ENCODE results near the gene GAL3ST2. TPM values are rescaled to one million over a fixed set of nuclear protein-coding genes. Genes with fewer than 3 reads are reported as not detected.

Gene GAL3ST2
- total RNA-seq, 1 experiment from 2014 or later: not detected

DNA sequence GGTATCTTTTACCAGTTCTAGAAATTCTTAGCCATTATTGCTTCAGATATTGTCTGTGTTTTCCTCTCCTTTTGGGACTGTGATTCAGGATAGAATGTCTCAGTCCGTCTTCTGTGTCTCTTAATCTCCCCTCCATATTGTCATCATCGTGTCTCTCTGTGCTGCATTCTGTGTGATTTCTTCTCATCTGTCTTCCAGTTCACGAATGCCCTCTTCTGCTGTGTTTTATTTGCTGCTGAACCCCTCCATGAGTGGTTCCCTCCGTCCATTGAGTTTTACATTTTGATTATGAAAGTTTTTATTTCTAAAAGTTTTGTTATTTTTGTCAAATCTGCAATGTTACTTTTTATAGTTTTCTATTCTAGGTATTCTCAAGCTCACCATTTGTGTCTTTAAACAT, 30.5 kb upstream of the GAL3ST2 start:
- Histone ChIP-seq H3K27me3 (ENCODE audit: low read length) (no peaks in the 10 kb centered on the region), H3K36me3 (ENCODE audit: low read depth, low read length) (no peaks in the 10 kb centered on the region; the same call in 1 of the 2 replicates), H3K9ac (ENCODE audit: low read length) (no peak overlapping the region), H3K9me3 (ENCODE audit: low read length) (no peaks in the 10 kb centered on the region), H3K4me3 (ENCODE audit: low read length) (no peak overlapping the region), H3K4me1 (ENCODE audit: insufficient read depth, low read length) (no peaks in the 10 kb centered on the region), H3K79me2 (ENCODE audit: low read length) (0 out of 2 replicates have a peak, but pooled peaks cover 2% of the 10 kb centered on the region), H3K9me2 (replicated peaks; ENCODE audit: low read length) (no peaks in the 10 kb centered on the region), H3K4me2 (ENCODE audit: low read length) (no peak overlapping the region), H3F3A (ENCODE audit: low read length, unreplicated experiment) (no peaks in the 10 kb centered on the region), H4K20me1 (ENCODE audit: low read length) (no peaks in the 10 kb centered on the region), H3K27ac (ENCODE audit: low read length) (no peak overlapping the region), H2AFZ (ENCODE audit: low read length) (no peak overlapping the region)
- DNase-seq (no peak), ATAC-seq (no peak)
- ChIA-PET POLR2A (ENCODE audit: unreplicated experiment) (no interaction called here), CTCF (no interaction called here)
- intact Hi-C loops (cut with micrococcal nuclease): no loop called here
- BruUV-seq (replicated peaks): no TSS peak
- no peak for TF ChIP-seq EZH2 (IDR thresholded peaks at IDR 0.05; ENCODE audit: low read length, unreplicated experiment)
- no peak for TF ChIP-seq CTCF (conservative IDR thresholded peaks at IDR 0.05; ENCODE audit: low read depth, low read length)
- no peak for TF ChIP-seq EZH2phosphoT487 (IDR thresholded peaks at IDR 0.05; ENCODE audit: borderline replicate concordance, low read length)

- BruUV-seq (replicated peaks): no TSS peak
- Histone ChIP-seq H3K36me3 (ENCODE audit: low read depth, low read length) (no peaks in the 10 kb centered on the region; the same call in 1 of the 2 replicates), H3K9ac (ENCODE audit: low read length) (no peak overlapping the region), H3K27me3 (ENCODE audit: low read length) (no peaks in the 10 kb centered on the region), H3K9me2 (replicated peaks; ENCODE audit: low read length) (no peaks in the 10 kb centered on the region), H3K4me2 (ENCODE audit: low read length) (no peak overlapping the region), H3K4me3 (ENCODE audit: low read length) (no peak overlapping the region), H3K79me2 (ENCODE audit: low read length) (no peaks in the 10 kb centered on the region), H3K9me3 (ENCODE audit: low read length) (no peaks in the 10 kb centered on the region), H3F3A (ENCODE audit: low read length, unreplicated experiment) (no peaks in the 10 kb centered on the region), H4K20me1 (ENCODE audit: low read length) (no peaks in the 10 kb centered on the region), H3K27ac (ENCODE audit: low read length) (no peak overlapping the region), H3K4me1 (ENCODE audit: insufficient read depth, low read length) (no peaks in the 10 kb centered on the region), H2AFZ (ENCODE audit: low read length) (no peak overlapping the region)
- CTCF ChIA-PET: no interaction called here
- DNase-seq (no peak), ATAC-seq (no peak)
- intact Hi-C loops (cut with micrococcal nuclease): no loop called here
- POLR2A ChIA-PET (ENCODE audit: unreplicated experiment): no interaction called here
- no peak for TF ChIP-seq EZH2phosphoT487 (IDR thresholded peaks at IDR 0.05; ENCODE audit: borderline replicate concordance, low read length)
These were observed 28.0 kb upstream of the GAL3ST2 start for GRCh38 chr2:241748468-241749256.

GRCh38 chr2:241750076-241750840, 26.4 kb upstream of the GAL3ST2 start:
- no peaks in the 10 kb centered on the region for H4K20me1 ChIP-seq (ENCODE audit: low read length)
- no peaks in the 10 kb centered on the region for H3K36me3 ChIP-seq (ENCODE audit: low read depth, low read length)
- TF ChIP-seq CTCF (conservative IDR thresholded peaks at IDR 0.05; ENCODE audit: low read depth, low read length) (no peak), EZH2phosphoT487 (IDR thresholded peaks at IDR 0.05; ENCODE audit: borderline replicate concordance, low read length) (no peak), EZH2 (IDR thresholded peaks at IDR 0.05; ENCODE audit: low read length, unreplicated experiment) (no peak)
- no peak for ATAC-seq
- ChIA-PET POLR2A (ENCODE audit: unreplicated experiment) (no interaction called here), CTCF (no interaction called here)
- H3K9me3 ChIP-seq (ENCODE audit: low read length): no peaks in the 10 kb centered on the region
- BruUV-seq (replicated peaks): no TSS peak
- H3K79me2 ChIP-seq (ENCODE audit: low read length): no peaks in the 10 kb centered on the region
- intact Hi-C loops (cut with micrococcal nuclease): no loop called here
- H3K4me1 ChIP-seq (ENCODE audit: insufficient read depth, low read length): no peaks in the 10 kb centered on the region
- no peaks in the 10 kb centered on the region for H3F3A ChIP-seq (ENCODE audit: low read length, unreplicated experiment)
- H3K27ac ChIP-seq (ENCODE audit: low read length): no peak overlapping the region
- H3K4me2 ChIP-seq (ENCODE audit: low read length): no peak overlapping the region
- H3K9ac ChIP-seq (ENCODE audit: low read length): no peak overlapping the region
- H3K9me2 ChIP-seq (replicated peaks; ENCODE audit: low read length): no peaks in the 10 kb centered on the region
- H3K27me3 ChIP-seq (ENCODE audit: low read length): no peaks in the 10 kb centered on the region
- no peak overlapping the region for H2AFZ ChIP-seq (ENCODE audit: low read length)
- DNase-seq: no peak
- no peak overlapping the region for H3K4me3 ChIP-seq (ENCODE audit: low read length)

Measured in PC-3 (cell line).